GM20000 (cell line): ENCODE measurements around the gene POU2AF1.

Experiments used
- DNase-seq: peaks from one replicate; pipeline ENCODE4 v3.0.0; 2012; ENCODE audit warnings: low spot score
- CTCF ChIP-seq: IDR thresholded peaks from 2 replicates; pipeline ENCODE4 v1.5.1; 2012; ENCODE audit warnings: mild to moderate bottlenecking, control low read depth; ENCODE audit errors: extremely low read depth, missing control alignments

POU2AF1 gene

GRCh38 chr11:111302298-111302697 is 76.8 kb downstream of the POU2AF1 start:
- no peak for DNase-seq
- TF ChIP-seq CTCF: no peak
